ENCODE measurements around the gene PRLHR. TPM values are rescaled to one million over a fixed set of nuclear protein-coding genes. Genes with fewer than 3 reads are reported as not detected.
A peak's percentile ranks its signal among the peaks of the same experiment; 100 is the strongest.

PRLHR gene
- total RNA-seq, 3 donors from 2014 or later: not detected

DNA sequence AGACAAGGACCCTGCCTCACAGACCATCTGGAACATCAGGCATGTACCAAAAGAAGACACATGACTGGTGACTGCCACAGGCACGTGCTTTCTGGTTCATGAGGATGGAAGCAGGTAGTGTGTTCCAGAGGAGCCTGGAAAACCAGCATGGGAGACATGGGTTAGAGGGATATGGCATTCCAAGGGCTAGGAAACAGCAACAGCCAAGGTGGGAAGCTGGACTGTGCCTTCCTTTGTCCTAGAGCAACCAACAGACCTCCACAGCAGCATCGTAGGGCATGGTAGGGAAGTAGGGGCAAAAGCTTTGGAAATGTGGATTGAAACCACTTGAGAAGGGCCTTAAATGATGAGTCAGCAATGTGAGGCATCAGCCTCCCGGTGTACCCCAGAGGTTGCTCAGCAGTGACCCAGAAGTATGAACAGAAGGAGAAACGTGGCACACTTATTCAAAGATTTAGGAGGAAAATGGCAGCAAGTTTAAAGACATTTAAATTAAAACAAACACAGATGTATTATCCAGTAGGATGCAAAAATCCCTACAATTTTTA, 51.0 kb downstream of the PRLHR start:
- DNase-seq (no peak), ATAC-seq (no peak)
- no peaks in the 10 kb centered on the region for H3K9me3 ChIP-seq
- no peaks in the 10 kb centered on the region for H3K4me1 ChIP-seq (ENCODE audit: low read depth)
- H3K4me3 ChIP-seq: no peak overlapping the region
- TF ChIP-seq, protein P1, sequence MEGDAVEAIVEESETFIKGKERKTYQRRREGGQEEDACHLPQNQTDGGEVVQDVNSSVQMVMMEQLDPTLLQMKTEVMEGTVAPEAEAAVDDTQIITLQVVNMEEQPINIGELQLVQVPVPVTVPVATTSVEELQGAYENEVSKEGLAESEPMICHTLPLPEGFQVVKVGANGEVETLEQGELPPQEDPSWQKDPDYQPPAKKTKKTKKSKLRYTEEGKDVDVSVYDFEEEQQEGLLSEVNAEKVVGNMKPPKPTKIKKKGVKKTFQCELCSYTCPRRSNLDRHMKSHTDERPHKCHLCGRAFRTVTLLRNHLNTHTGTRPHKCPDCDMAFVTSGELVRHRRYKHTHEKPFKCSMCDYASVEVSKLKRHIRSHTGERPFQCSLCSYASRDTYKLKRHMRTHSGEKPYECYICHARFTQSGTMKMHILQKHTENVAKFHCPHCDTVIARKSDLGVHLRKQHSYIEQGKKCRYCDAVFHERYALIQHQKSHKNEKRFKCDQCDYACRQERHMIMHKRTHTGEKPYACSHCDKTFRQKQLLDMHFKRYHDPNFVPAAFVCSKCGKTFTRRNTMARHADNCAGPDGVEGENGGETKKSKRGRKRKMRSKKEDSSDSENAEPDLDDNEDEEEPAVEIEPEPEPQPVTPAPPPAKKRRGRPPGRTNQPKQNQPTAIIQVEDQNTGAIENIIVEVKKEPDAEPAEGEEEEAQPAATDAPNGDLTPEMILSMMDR (IDR thresholded peaks at IDR 0.05): no peak
- intact Hi-C loops (cut with DNase I, micrococcal nuclease): no loop called here
- H3K36me3 ChIP-seq (ENCODE audit: low read depth): no peaks in the 10 kb centered on the region

DNA sequence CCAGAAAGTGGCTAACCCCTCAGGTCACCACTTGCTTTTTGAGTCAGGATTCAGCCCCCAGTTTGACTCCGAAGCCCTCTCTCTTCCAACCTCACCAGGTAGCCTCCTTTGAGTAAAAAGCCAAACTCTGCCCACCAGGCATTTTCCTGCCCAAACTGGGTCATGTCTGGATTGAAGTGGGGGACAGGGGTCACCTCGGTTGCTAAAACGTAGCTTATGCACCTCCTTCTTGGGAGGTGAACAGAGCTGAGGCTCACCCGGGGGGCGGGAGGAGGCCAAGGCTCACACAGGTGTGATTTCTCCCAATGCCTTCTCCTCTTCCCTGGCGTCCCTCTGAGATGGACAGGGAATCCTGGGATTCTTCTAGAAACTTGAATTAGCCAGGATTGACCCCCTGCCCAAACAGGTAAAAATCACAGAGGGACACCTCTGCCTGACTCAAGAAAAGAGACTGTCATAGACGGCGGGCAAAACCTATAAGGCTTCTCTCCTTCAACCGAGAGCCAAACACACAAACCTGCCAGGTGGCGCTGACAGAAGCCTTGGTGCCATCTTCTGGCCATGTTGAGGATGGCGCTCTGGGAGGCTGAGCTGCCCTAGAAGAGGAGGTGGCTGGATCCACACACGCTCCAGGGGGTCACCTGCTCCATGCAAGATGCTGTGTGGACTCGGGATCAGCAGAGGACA, 51.6 kb downstream of the PRLHR start:
- no peaks in the 10 kb centered on the region for H3K9me3 ChIP-seq
- ATAC-seq (peak; percentile 82), DNase-seq (peak in 2 of 3 donors; percentile 62 to 65)
- intact Hi-C loops (cut with DNase I, micrococcal nuclease): no loop called here
- TF ChIP-seq, protein P1 (IDR thresholded peaks at IDR 0.05): peak; percentile 43
- H3K4me1 ChIP-seq (ENCODE audit: low read depth): no peaks in the 10 kb centered on the region
- H3K4me3 ChIP-seq: no peak overlapping the region
- no peaks in the 10 kb centered on the region for H3K36me3 ChIP-seq (ENCODE audit: low read depth)

DNA sequence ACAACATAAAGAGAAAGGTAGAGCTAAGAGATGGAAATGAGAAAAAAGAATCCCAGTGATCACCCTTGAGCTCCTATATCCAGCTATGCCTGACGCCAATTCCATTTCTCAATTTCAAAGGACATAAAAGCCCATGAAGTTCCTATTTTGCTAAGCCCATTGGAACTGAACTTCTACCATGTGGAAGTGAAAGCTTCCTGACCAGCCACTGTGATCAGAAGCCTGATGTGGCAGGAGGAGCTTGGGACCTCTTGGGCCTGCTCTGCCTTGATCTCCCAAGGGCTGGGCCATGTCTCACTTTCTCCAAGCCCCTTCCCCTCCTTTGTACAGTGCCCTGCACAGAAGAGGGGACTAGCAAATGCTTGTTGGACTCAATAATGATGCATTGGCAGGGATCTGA, 52.7 kb downstream of the PRLHR start:
- Histone ChIP-seq H3K4me3 (no peak overlapping the region), H3K4me1 (ENCODE audit: low read depth) (no peaks in the 10 kb centered on the region), H3K9me3 (no peaks in the 10 kb centered on the region), H3K36me3 (ENCODE audit: low read depth) (no peaks in the 10 kb centered on the region)
- intact Hi-C loops (cut with DNase I, micrococcal nuclease): no loop called here
- TF ChIP-seq, protein P1 (IDR thresholded peaks at IDR 0.05): no peak
- no peak for DNase-seq
- ATAC-seq: no peak

DNA sequence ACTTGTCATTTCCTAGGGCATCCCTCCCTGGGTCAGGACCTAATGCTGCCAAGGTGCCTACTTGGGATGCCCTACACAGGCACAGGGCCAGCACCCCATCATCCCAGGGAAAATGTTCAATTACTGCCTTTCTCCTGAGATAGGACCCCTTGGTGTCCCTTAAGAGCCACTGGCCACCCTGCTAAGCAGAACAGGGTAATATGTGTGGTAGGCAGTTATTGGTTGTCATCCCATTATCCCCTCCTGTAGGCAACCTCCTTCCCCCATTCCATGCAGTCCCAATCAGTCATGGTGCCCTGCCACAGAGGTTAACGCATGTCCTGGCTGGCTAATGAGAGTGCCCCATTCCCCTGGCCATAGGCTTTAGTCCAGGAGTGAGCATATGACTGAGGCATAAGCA, 53.2 kb downstream of the PRLHR start:
- no peak for DNase-seq
- TF ChIP-seq, protein P1 (IDR thresholded peaks at IDR 0.05): no peak
- intact Hi-C loops (cut with DNase I, micrococcal nuclease): no loop called here
- no peak for ATAC-seq
- H3K4me1 ChIP-seq (ENCODE audit: low read depth): no peaks in the 10 kb centered on the region
- no peaks in the 10 kb centered on the region for H3K9me3 ChIP-seq
- no peak overlapping the region for H3K4me3 ChIP-seq
- no peaks in the 10 kb centered on the region for H3K36me3 ChIP-seq (ENCODE audit: low read depth)

DNA sequence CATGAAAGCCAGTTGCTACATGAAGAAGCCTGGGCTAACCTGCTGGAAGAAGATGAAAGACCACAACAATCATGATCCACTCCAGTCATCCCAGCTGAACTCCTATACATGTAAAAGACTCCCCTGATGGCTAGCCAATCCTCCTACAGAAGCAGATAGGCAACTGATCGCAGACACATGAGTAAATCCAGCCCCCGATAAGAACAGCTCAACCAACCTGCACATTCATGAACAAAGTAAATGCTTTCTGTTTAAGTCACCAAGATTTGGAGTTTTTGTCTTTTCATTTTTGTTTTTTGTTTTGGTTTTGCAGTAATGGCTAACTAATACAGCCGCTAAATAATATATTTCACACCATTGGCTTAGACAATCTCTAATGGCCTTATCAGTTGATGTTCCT, 53.7 kb downstream of the PRLHR start:
- no peaks in the 10 kb centered on the region for H3K9me3 ChIP-seq
- no peaks in the 10 kb centered on the region for H3K4me1 ChIP-seq (ENCODE audit: low read depth)
- no peak overlapping the region for H3K4me3 ChIP-seq
- TF ChIP-seq, protein P1 (IDR thresholded peaks at IDR 0.05): no peak
- ATAC-seq: no peak
- no peak for DNase-seq
- H3K36me3 ChIP-seq (ENCODE audit: low read depth): no peaks in the 10 kb centered on the region
- intact Hi-C loops (cut with DNase I, micrococcal nuclease): no loop called here

Other genes starting within 250 kb of the PRLHR start
- 10 to 100 TPM; 39.2 to 54.0 (median 40.0) TPM for gene CACUL1, start 159.3 kb upstream of the PRLHR start, total RNA-seq

All from mucosa of descending colon (tissue), 3 donors.